Heart right ventricle (tissue), 16 donors: ENCODE measurements around the gene TTLL11. TPM values are rescaled to one million over a fixed set of nuclear protein-coding genes. Genes with fewer than 3 reads are reported as not detected.

Experiments used
- ATAC-seq, 8 donors: fragments of 200-7000 bp; cut with Tn5 transposase; one replicate each; pipeline ENCODE4 v1.9.1; 2020; ENCODE audit warnings: mild to moderate bottlenecking in 8 of 8, moderate library complexity in 8 of 8, moderate number of reproducible peaks in 1 of 8
- DNase-seq, 2 donors: peaks; one replicate each; pipeline ENCODE4 v3.0.0-alpha.2; 2020
- H3K27ac ChIP-seq, 10 donors: fragments of 200-600 bp; sonication (generic) in 2 of 10; one replicate each; pipeline versions ENCODE4 v1.5.0 to v1.8.0; 2020 to 2022; ENCODE audit warnings: mild to moderate bottlenecking in 3 of 10
- H3K27me3 ChIP-seq, 7 donors: fragments of 200-600 bp; one replicate each; pipeline ENCODE4 v1.8.0; 2021 to 2022; ENCODE audit warnings: mild to moderate bottlenecking in 2 of 7
- H3K36me3 ChIP-seq, 9 donors: fragments of 200-600 bp; sonication (generic) in 1 of 9; one replicate each; pipeline versions ENCODE4 v1.5.0 to v1.8.0; 2020 to 2022; ENCODE audit warnings: mild to moderate bottlenecking in 2 of 9
- H3K4me1 ChIP-seq, 9 donors: fragments of 200-600 bp; sonication (generic) in 1 of 9; one replicate each; pipeline versions ENCODE4 v1.5.0 to v1.8.0; 2020 to 2022; ENCODE audit warnings: mild to moderate bottlenecking in 4 of 9
- H3K4me3 ChIP-seq, 10 donors: fragments of 200-600 bp; sonication (generic) in 2 of 10; one replicate each; pipeline versions ENCODE4 v1.5.0 to v1.8.0; 2020 to 2022; ENCODE audit warnings: mild to moderate bottlenecking in 7 of 10, moderate library complexity in 2 of 10
- H3K9me3 ChIP-seq, 11 donors: fragments of 200-600 bp in 10 of 11; sonication (generic) in 2 of 11; one replicate each; pipeline versions ENCODE4 v1.5.0 to v1.8.0; 2013 to 2022; ENCODE audit warnings: mild to moderate bottlenecking in 2 of 11, control low read depth in 1 of 11, moderate library complexity in 1 of 11
- WGBS, 2 donors: extraction: QIAGEN DNeasy Blood & Tissue Kit; methylation state at CpG; one replicate each; pipeline ENCODE4 v1.1.7; 2013; ENCODE audit warnings: inconsistent platforms in 1 of 2; 5-methylcytosine and 5-hydroxymethylcytosine counted together
- intact Hi-C, 10 donors: fragments of 100-400 bp; cut with DNase I; formaldehyde crosslinking; loops; one replicate each; pipeline versions ENCODE4 v1.11.1 to v1.14.2; 2022
- polyA plus RNA-seq, 2 donors: library from polyadenylated mRNA; stranded (reverse); fragments of 200-250 nt; gene quantifications; one replicate each; pipeline ENCODE4 v1.2.3, GENCODE V29; 2013
- total RNA-seq, 10 donors: library from RNA; stranded (reverse); fragmentation: NEBNext Ultra II Directional in 3 of 10; extraction: Animal tissue kit (Norgen Biotek cat#: 25700) in 3 of 10; gene quantifications; one replicate each; pipeline versions ENCODE4 v1.2.1 to v1.2.4, GENCODE V29; 2021 to 2023
- TF ChIP-seq, protein P1 (sequence below), 9 donors: fragments of 200-600 bp; sonication (generic) in 2 of 9; IDR thresholded peaks; one replicate each; pipeline versions ENCODE4 v1.5.0 to v1.8.0; 2021 to 2022; ENCODE audit warnings: antibody characterized with exemption in 9 of 9, mild to moderate bottlenecking in 5 of 9, moderate library complexity in 1 of 9
- donor health status: Arrhythmogenic right ventricular cardiomyopathy.
- donor health status: ischemic (EF 13 %, LVEDD 7.1; RV severe dilation, severe dysfunction).
- donor health status: healthy with polysubstance abuse.
- donor health status: DM: no; HTN: yes; CAD: no.
- donor health status: DM: no; HTN: no; CAD: no.
- donor health status: ischemic (EF 25% LVEDD 6.9; RV normal size, moderate dysfunction).
- donor health status: ischemic (EF 25% LVEDD 5.7; RV mildly dilated, moderate dysfunction).
- donor health status: healthy.
- donor health status: DM: yes; HTN: yes; CAD: no.
- donor health status: Ischemic cardiomyopathy.
- donor health status: ischemic (EF 35%, LVEDD 5.7; RV mildly dilated, moderate dysfunction).
- donor health status: nonischemic (EF 11% LVEDD 7.7; RV severe dilation, severe dysfunction).
- donor health status: DM: yes; HTN: yes; CAD: no.
- donor health status: PGD.
- donor health status: ischemic (EF 29% LVEDD 5.4; RV normal size, mild dysfunction).
- donor health status: nonischemic (EF 23%, LVEDD 6.1; RV moderate dilation, normal function).

TTLL11 gene
- total and polyA plus RNA-seq, 12 donors: 2.6 to 8.7 (median 5.8) TPM

DNA sequence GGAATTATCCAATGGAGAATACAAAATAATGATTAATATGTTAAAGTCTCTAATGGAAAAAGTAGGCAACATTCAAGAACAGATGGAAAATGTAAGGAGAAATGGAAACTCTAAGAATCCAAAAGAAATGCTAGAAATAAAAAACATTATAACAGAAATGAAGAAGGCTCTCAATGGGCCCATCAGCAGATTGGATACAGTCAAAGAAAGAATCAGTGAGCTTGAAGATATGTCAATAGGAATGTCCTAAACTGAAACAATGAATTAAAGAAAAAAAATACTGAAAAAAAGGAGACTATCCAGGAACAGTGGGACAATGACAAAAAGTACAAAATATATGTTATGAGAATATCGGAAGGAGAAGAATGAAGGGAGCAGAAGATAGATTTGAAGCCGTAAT lies 248.5 kb downstream of the TTLL11 start:
- TF ChIP-seq, protein P1, sequence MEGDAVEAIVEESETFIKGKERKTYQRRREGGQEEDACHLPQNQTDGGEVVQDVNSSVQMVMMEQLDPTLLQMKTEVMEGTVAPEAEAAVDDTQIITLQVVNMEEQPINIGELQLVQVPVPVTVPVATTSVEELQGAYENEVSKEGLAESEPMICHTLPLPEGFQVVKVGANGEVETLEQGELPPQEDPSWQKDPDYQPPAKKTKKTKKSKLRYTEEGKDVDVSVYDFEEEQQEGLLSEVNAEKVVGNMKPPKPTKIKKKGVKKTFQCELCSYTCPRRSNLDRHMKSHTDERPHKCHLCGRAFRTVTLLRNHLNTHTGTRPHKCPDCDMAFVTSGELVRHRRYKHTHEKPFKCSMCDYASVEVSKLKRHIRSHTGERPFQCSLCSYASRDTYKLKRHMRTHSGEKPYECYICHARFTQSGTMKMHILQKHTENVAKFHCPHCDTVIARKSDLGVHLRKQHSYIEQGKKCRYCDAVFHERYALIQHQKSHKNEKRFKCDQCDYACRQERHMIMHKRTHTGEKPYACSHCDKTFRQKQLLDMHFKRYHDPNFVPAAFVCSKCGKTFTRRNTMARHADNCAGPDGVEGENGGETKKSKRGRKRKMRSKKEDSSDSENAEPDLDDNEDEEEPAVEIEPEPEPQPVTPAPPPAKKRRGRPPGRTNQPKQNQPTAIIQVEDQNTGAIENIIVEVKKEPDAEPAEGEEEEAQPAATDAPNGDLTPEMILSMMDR (IDR thresholded peaks at IDR 0.05): no peak
- peaks cover 0 to 13% (median 0%) of the 10 kb centered on the region in 9 donors for H3K4me1 ChIP-seq
- H3K4me3 ChIP-seq: no peak overlapping the region
- peaks cover 0 to 39% (median 6%) of the 10 kb centered on the region in 11 donors for H3K9me3 ChIP-seq
- ATAC-seq (no peak), DNase-seq (no peak)
- H3K36me3 ChIP-seq: no peaks in the 10 kb centered on the region
- intact Hi-C loops: loop anchor here in 1 of 10 donors (5.0 kb wide), 1 partner anchor 88 kb away; no protein-coding TSS in a partner anchor
- no peak overlapping the region for H3K27ac ChIP-seq
- 49 to 83% methylated on average over 2 of the region's 2 CpGs for WGBS, 2 donors
- no peaks in the 10 kb centered on the region for H3K27me3 ChIP-seq

DNA sequence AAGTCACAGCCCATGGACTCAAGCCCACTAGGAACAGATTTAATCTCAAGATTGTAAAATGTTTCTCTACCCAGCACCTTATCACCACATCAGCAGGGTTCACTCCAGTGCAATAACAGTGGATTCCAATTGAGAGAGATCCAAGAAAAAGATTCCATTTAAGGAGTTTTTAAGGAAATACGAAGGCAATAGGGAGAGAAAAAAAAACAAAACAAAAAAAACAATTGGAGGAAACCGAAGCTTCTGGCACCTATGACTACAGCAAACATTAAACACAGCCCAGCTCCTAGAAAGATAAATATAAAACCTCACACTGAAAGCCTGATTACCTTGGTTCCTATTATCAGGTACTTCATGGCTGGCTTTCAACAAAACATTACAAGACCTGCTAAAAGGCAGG lies 249.0 kb downstream of the TTLL11 start:
- WGBS, 2 donors: 41 to 42% methylated on average over 2 of the region's 2 CpGs
- intact Hi-C loops: loop anchor here in 1 of 10 donors (5.0 kb wide), 1 partner anchor 88 kb away; no protein-coding TSS in a partner anchor

DNA sequence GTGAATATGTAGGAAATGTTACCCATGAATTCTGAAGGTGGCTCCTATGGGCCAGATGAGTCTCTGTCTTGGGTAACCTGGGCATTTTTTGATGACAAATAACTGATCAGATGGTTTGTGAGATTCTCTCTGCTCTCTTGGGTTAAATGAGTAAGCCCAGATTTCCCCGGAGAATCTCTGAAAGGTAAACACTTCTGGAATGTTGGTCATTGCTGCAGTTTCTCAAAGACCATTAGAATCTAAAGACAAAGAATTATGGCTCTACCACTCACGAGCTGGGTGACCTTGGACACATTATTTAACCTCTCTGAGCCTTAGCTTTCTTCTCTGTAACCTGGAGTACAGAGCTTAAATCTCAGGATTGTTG lies 250.5 kb downstream of the TTLL11 start:
- DNase-seq: no peak
- Histone ChIP-seq H3K36me3 (no peaks in the 10 kb centered on the region), H3K9me3 (peaks cover 0 to 20% (median 5%) of the 10 kb centered on the region in 11 donors), H3K4me3 (no peak overlapping the region), H3K4me1 (peaks cover 0 to 19% (median 5%) of the 10 kb centered on the region in 9 donors), H3K27ac (no peak overlapping the region), H3K27me3 (no peaks in the 10 kb centered on the region)
- intact Hi-C loops: loop anchor here in 1 of 10 donors (5.0 kb wide), 1 partner anchor 90 kb away; no protein-coding TSS in a partner anchor
- ATAC-seq: no peak
- TF ChIP-seq, protein P1 (IDR thresholded peaks at IDR 0.05): no peak
- WGBS, 2 donors: 79 to 80% methylated on average over 2 of the region's 2 CpGs

More for the DNA sequence above, 249.0 kb downstream of the TTLL11 start:
- no peak for DNase-seq
- no peak overlapping the region for H3K4me3 ChIP-seq
- no peaks in the 10 kb centered on the region for H3K27me3 ChIP-seq
- H3K36me3 ChIP-seq: no peaks in the 10 kb centered on the region
- TF ChIP-seq, protein P1 (IDR thresholded peaks at IDR 0.05): no peak
- H3K4me1 ChIP-seq: peaks cover 0 to 13% (median 0%) of the 10 kb centered on the region in 9 donors
- peak overlapping the region in 1 of 10 donors; percentile 34 for H3K27ac ChIP-seq
- peaks cover 0 to 34% (median 6%) of the 10 kb centered on the region in 11 donors for H3K9me3 ChIP-seq
- peak in 5 of 8 donors; percentile 11 to 72 (median 68) for ATAC-seq

DNA sequence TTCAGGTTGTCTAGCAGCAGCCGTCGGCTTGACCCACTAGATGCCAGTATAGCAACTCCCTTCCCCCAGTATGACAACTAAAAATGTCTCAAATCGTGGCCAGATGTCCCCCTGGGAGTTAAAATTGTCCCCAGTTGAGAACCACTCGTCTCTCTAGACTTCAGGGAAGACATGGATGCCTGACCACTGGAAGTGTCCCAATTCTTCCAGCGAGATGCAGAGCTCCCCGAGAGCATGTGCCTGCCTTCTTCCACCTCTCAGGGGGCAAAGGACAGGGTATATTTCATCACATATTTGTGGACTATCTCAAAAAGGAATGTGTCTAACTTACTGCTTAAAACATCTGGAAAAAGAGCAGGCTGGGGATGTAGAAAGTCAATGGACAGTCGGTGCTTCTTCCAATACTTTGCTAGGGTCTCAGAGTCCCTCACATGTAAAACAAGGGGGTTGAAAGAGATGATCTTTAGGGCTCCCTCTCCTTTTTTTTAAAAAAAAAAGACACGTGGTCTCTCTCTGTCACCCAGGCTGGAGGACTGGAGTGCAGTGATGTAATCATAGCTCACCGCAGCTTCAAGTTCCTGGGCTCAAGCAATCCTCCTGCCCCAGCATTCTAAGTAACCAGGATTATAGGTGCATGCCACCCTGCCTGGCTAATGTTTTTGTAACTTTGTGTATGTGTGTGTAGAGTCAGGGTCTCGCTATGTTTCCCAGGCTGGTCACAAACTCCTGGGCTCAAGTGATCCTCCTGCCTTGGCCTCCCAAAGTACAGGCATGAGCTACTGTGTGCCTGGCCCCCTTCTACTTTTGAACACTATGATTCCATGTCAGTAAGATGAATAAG lies 251.1 kb downstream of the TTLL11 start:
- H3K9me3 ChIP-seq: peaks cover 0 to 20% (median 5%) of the 10 kb centered on the region in 11 donors
- DNase-seq (no peak), ATAC-seq (no peak)
- peaks cover 0 to 21% (median 5%) of the 10 kb centered on the region in 9 donors for H3K4me1 ChIP-seq
- H3K27ac ChIP-seq: no peak overlapping the region
- intact Hi-C loops: loop anchor here in 1 of 10 donors (5.0 kb wide), 1 partner anchor 90 kb away; no protein-coding TSS in a partner anchor
- H3K4me3 ChIP-seq: no peak overlapping the region
- TF ChIP-seq, protein P1 (IDR thresholded peaks at IDR 0.05): no peak
- no peaks in the 10 kb centered on the region for H3K27me3 ChIP-seq
- H3K36me3 ChIP-seq: no peaks in the 10 kb centered on the region
- 87 to 90% methylated on average over 10 of the region's 10 CpGs for WGBS, 2 donors
